Renal cortical epithelial cell (primary cell): Measurements from ENCODE around the gene TNFRSF4. TPM values are rescaled to one million over a fixed set of nuclear protein-coding genes. Genes with fewer than 3 reads are reported as not detected.
A peak's percentile ranks its signal among the peaks of the same experiment; 100 is the strongest.
"Not testable (repeated sequence)": the region's sequence is repeated elsewhere in the genome, so short reads cannot be mapped to it uniquely, and the experiment has no call there.

ENCODE experiments used
- DNase-seq: peaks from one replicate; pipeline ENCODE4 v3.0.0-alpha.2; 2011; ENCODE audit warnings: low read depth
- total RNA-seq: library from RNA; depleted of rRNA; stranded (reverse); fragments of >200 nt; gene quantifications from 2 replicates; pipeline ENCODE4 v1.2.3, GENCODE V29; 2014

TNFRSF4 gene
- total RNA-seq, 1 donor from 2014 or later, result not detected

- DNase-seq, result no peak
Measured at GRCh38 chr1:1202831-1203560, 11.0 kb downstream of the TNFRSF4 start.

- DNase-seq, result no peak
Measured at GRCh38 chr1:1200876-1201810, 12.8 kb downstream of the TNFRSF4 start.

GRCh38 chr1:1199961-1200875, 13.7 kb downstream of the TNFRSF4 start:
- no peak for DNase-seq

GRCh38 chr1:1199141-1199960, 14.6 kb downstream of the TNFRSF4 start:
- no peak for DNase-seq

GRCh38 chr1:1198423-1199140, 15.4 kb downstream of the TNFRSF4 start:
- no peak for DNase-seq

- DNase-seq, result no peak
Measured at GRCh38 chr1:1197551-1198422, 16.2 kb downstream of the TNFRSF4 start.

GRCh38 chr1:1197188-1197500, 16.8 kb downstream of the TNFRSF4 start:
- no peak for DNase-seq

GRCh38 chr1:1196431-1197187, 17.3 kb downstream of the TNFRSF4 start:
- no peak for DNase-seq

- DNase-seq, result not testable (repeated sequence)
Measured at GRCh38 chr1:1195726-1196125, 18.2 kb downstream of the TNFRSF4 start.

- DNase-seq, result no peak
Measured at GRCh38 chr1:1194723-1195122, 19.2 kb downstream of the TNFRSF4 start.

GRCh38 chr1:1191734-1192133, 22.2 kb downstream of the TNFRSF4 start:
- DNase-seq, result no peak

- DNase-seq, result no peak
Measured at GRCh38 chr1:1189111-1189510, 24.8 kb downstream of the TNFRSF4 start.

- DNase-seq, result peak; percentile 19
Measured at GRCh38 chr1:1187938-1188337, 26.0 kb downstream of the TNFRSF4 start.

- no peak for DNase-seq
Measured at GRCh38 chr1:1185101-1185765, 28.7 kb downstream of the TNFRSF4 start.

GRCh38 chr1:1183833-1184775, 29.8 kb downstream of the TNFRSF4 start:
- no peak for DNase-seq

GRCh38 chr1:1183221-1183747, 30.7 kb downstream of the TNFRSF4 start:
- DNase-seq, result no peak
